Caco-2 (cell line): ENCODE results near the gene CCSAP. TPM values are rescaled to one million over a fixed set of nuclear protein-coding genes. Genes with fewer than 3 reads are reported as not detected.

Experiments used
- BruUV-seq: library from RNA; stranded (reverse); fragments of 400-500 nt; replicated peaks from 2 replicates; lab custom pipeline; 2021; lab: Mats Ljungman, UMichigan
- CTCF ChIA-PET: fragments of 300-600 bp; sonication (Branson Sonifier 250); formaldehyde crosslinking; loops from one replicate; lab custom pipeline; 2022; ENCODE audit warnings: antibody characterized with exemption; lab: Charles Lee
- POLR2A ChIA-PET: fragments of 300-600 bp; sonication (Branson Sonifier 250); formaldehyde crosslinking; loops from one replicate; lab custom pipeline; 2022; ENCODE audit warnings: antibody characterized with exemption; lab: Charles Lee
- DNase-seq, 2 experiments: peaks; one replicate each; pipeline versions ENCODE4 v3.0.0 to v3.0.0-alpha.2; 2020 to 2022
- H3K27me3 ChIP-seq: replicated peaks from 2 replicates; pipeline ENCODE4 v1.6.0; 2011; ENCODE audit warnings: low read length; ENCODE audit not compliant: control insufficient read depth, insufficient read depth
- H3K36me3 ChIP-seq: 2 replicates; pipeline ENCODE4 v1.5.1; 2011; ENCODE audit warnings: low read length; ENCODE audit not compliant: control insufficient read depth, insufficient read depth
- H3K4me1 ChIP-seq: fragments of 250-450 bp; sonication (Bioruptor Pico); 2 replicates; pipeline ENCODE4 v1.5.1; 2020; ENCODE audit warnings: mild to moderate bottlenecking
- H3K4me3 ChIP-seq: 2 replicates; pipeline ENCODE4 v1.5.1; 2011; ENCODE audit warnings: low read depth, mild to moderate bottlenecking, control low read depth, low read length
- H3K9me3 ChIP-seq: fragments of 250-450 bp; sonication (Bioruptor Pico); 2 replicates; pipeline ENCODE4 v1.5.1; 2020; ENCODE audit warnings: mild to moderate bottlenecking, moderate library complexity
- H3K27ac Mint-ChIP-seq: one replicate; pipeline ENCODE4 v1.8.0; 2022; ENCODE audit warnings: mixed read lengths; ENCODE audit not compliant: unreplicated experiment
- H3K27me3 Mint-ChIP-seq: one replicate; pipeline ENCODE4 v1.8.0; 2022; ENCODE audit warnings: mixed read lengths; ENCODE audit not compliant: insufficient read depth, unreplicated experiment
- H3K36me3 Mint-ChIP-seq: one replicate; pipeline ENCODE4 v1.8.0; 2022; ENCODE audit warnings: mild to moderate bottlenecking, mixed read lengths; ENCODE audit not compliant: insufficient read depth, unreplicated experiment
- H3K4me1 Mint-ChIP-seq: one replicate; pipeline ENCODE4 v1.8.0; 2022; ENCODE audit warnings: low read depth, mixed read lengths; ENCODE audit not compliant: unreplicated experiment
- H3K4me3 Mint-ChIP-seq: one replicate; pipeline ENCODE4 v1.8.0; 2022; ENCODE audit warnings: mild to moderate bottlenecking, moderate library complexity, mixed read lengths; ENCODE audit not compliant: unreplicated experiment
- H3K9me3 Mint-ChIP-seq: one replicate; pipeline ENCODE4 v1.8.0; 2022; ENCODE audit warnings: mixed read lengths; ENCODE audit not compliant: unreplicated experiment
- CTCF ChIP-seq, 2 experiments: fragments of 200-600 bp in 1 of 2; IDR thresholded peaks; 1 replicate in 1 of 2; 2 replicates in 1 of 2; pipeline versions ENCODE4 v1.5.1 to v1.8.0; 2011 to 2022; ENCODE audit warnings: antibody characterized with exemption in 1 of 2, control low read depth in 1 of 2, inconsistent platforms in 1 of 2, low read depth in 1 of 2, low read length in 1 of 2, mild to moderate bottlenecking in 1 of 2, moderate library complexity in 1 of 2; ENCODE audit not compliant: insufficient read depth in 1 of 2, severe bottlenecking in 1 of 2, unreplicated experiment in 1 of 2
- intact Hi-C: fragments of 100-400 bp; cut with micrococcal nuclease; formaldehyde crosslinking; loops from one replicate; pipeline ENCODE4 v1.10.0; 2022; ENCODE audit not compliant: unreplicated experiment
- total RNA-seq: library from RNA; stranded (reverse); gene quantifications from 2 replicates; pipeline ENCODE4 v1.2.3, GENCODE V29; 2022

The CCSAP gene
- total RNA-seq, 1 experiment from 2014 or later: 11.3 TPM

- Histone ChIP-seq H3K36me3 (no peaks in the 10 kb centered on the region; the same call in 1 of the 2 replicates), H3K4me3 (no peak overlapping the region), H3K27me3 (no peaks in the 10 kb centered on the region), H3K9me3 (no peaks in the 10 kb centered on the region; the same call in 1 of the 2 replicates), H3K4me1 (peaks cover 19% of the 10 kb centered on the region; the same call in 1 of the 2 replicates)
- POLR2A ChIA-PET: interaction anchor here (0.6 kb wide), 1 partner anchor 66 kb away, joined by 4 read pairs; no protein-coding TSS in a partner anchor
- H3K36me3 Mint-ChIP-seq: peaks cover 15% of the 10 kb centered on the region
- H3K27me3 Mint-ChIP-seq: no peaks in the 10 kb centered on the region
- H3K27ac Mint-ChIP-seq: no peak overlapping the region
- BruUV-seq: no TSS peak
- peaks cover under 1% of the 10 kb centered on the region for H3K9me3 Mint-ChIP-seq
- no peak for DNase-seq
- intact Hi-C loops: no loop called here
- TF ChIP-seq CTCF (IDR thresholded peaks at IDR 0.05; ENCODE audit: insufficient read depth in 1 of 2, low read depth in 1 of 2, low read length in 1 of 2, severe bottlenecking in 1 of 2, unreplicated experiment in 1 of 2): no peak
- CTCF ChIA-PET: interaction anchor here (1.1 kb wide), 1 partner anchor 142 kb away, joined by 3 read pairs; no protein-coding TSS in a partner anchor
- H3K4me1 Mint-ChIP-seq: peaks cover 21% of the 10 kb centered on the region
- no peak overlapping the region for H3K4me3 Mint-ChIP-seq
These were observed 3.3 kb downstream of the CCSAP start for GRCh38 chr1:229339520-229339919.

GRCh38 chr1:229339086-229339485, 3.8 kb downstream of the CCSAP start:
- Histone ChIP-seq H3K4me3 (no peak overlapping the region), H3K36me3 (no peaks in the 10 kb centered on the region; the same call in 1 of the 2 replicates), H3K9me3 (no peaks in the 10 kb centered on the region; the same call in 1 of the 2 replicates), H3K27me3 (no peaks in the 10 kb centered on the region), H3K4me1 (peaks cover 19% of the 10 kb centered on the region; the same call in 1 of the 2 replicates)
- Mint-ChIP-seq H3K9me3 (no peaks in the 10 kb centered on the region), H3K27ac (no peak overlapping the region), H3K4me3 (no peak overlapping the region), H3K27me3 (no peaks in the 10 kb centered on the region), H3K4me1 (peaks cover 21% of the 10 kb centered on the region), H3K36me3 (peaks cover 15% of the 10 kb centered on the region)
- ChIA-PET CTCF (interaction anchor here (1.1 kb wide), 1 partner anchor 143 kb away, joined by 3 read pairs; no protein-coding TSS in a partner anchor), POLR2A (interaction anchor here (0.5 to 0.6 kb wide), 2 partner anchors 65 to 80 kb away, joined by 3 to 4 read pairs; no protein-coding TSS in a partner anchor)
- DNase-seq: no peak
- no peak for TF ChIP-seq CTCF (IDR thresholded peaks at IDR 0.05; ENCODE audit: insufficient read depth in 1 of 2, low read depth in 1 of 2, low read length in 1 of 2, severe bottlenecking in 1 of 2, unreplicated experiment in 1 of 2)
- intact Hi-C loops: no loop called here
- no TSS peak for BruUV-seq

GRCh38 chr1:229336345-229336744, 6.5 kb downstream of the CCSAP start:
- no peak overlapping the region for H3K4me3 Mint-ChIP-seq
- peak overlapping the region; percentile 26 for H3K27ac Mint-ChIP-seq
- intact Hi-C loops: no loop called here
- peaks cover 14% of the 10 kb centered on the region for H3K4me1 Mint-ChIP-seq
- H3K9me3 Mint-ChIP-seq: no peaks in the 10 kb centered on the region
- no peaks in the 10 kb centered on the region; the same call in 1 of the 2 replicates for H3K9me3 ChIP-seq
- H3K4me1 ChIP-seq: peaks cover 13% of the 10 kb centered on the region; the same call in 1 of the 2 replicates
- DNase-seq: no peak
- no peak overlapping the region for H3K4me3 ChIP-seq
- no peaks in the 10 kb centered on the region; the same call in 1 of the 2 replicates for H3K36me3 ChIP-seq
- ChIA-PET CTCF (no interaction called here), POLR2A (no interaction called here)
- no TSS peak for BruUV-seq
- no peaks in the 10 kb centered on the region for H3K27me3 ChIP-seq
- H3K27me3 Mint-ChIP-seq: no peaks in the 10 kb centered on the region
- H3K36me3 Mint-ChIP-seq: peaks cover 15% of the 10 kb centered on the region
- TF ChIP-seq CTCF (IDR thresholded peaks at IDR 0.05; ENCODE audit: insufficient read depth in 1 of 2, low read depth in 1 of 2, low read length in 1 of 2, severe bottlenecking in 1 of 2, unreplicated experiment in 1 of 2): no peak
